ENCODE measurements around the gene ARHGAP24.

Gene ARHGAP24

DNA sequence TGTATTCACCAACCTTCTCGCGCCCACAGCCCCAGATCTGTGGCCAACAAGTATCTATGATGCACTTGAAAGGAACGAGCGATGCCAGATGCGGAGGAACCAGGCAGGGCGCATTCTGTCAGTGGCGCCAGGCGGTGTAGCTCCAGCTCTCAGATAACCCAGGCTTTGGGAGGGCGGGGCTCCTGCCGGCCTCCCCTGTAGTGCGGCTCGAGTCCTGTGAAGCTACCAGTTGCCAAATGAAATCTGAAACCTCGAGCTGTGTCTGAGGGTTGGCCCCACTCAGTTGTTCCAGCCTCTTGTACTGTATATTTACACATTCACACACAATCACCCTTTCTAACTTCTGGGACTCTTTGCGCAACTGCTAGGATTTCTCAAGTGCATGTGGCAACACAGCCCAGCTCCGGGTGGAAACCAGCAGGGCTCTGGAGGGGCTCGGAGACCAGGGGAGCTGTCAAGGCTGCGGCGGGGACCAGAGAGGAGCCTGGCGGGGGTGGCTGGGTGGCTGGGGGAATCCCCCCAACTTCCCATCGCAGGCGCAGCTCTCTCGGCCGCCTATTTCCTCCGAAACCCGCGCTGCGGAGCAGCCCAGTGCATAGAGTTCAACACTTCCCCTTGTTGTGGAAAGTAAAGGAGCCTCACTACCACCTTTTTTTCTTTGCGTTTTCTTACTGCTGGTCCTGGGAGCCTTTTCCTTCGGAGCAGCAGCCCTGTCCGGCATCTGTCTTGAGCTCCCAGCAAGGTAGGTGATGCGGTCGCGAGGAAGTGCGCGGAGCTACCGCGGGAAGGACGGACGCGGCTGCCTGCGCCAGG is at the start of gene ARHGAP24:
Gene ARHGAP24 (plus strand): TSS at position 333 of the 813 bp plus-strand sequence.
- FAIRE-seq, result no peak
- peak; percentile 68 for DNase-seq (ENCODE audit: low spot score)

DNA sequence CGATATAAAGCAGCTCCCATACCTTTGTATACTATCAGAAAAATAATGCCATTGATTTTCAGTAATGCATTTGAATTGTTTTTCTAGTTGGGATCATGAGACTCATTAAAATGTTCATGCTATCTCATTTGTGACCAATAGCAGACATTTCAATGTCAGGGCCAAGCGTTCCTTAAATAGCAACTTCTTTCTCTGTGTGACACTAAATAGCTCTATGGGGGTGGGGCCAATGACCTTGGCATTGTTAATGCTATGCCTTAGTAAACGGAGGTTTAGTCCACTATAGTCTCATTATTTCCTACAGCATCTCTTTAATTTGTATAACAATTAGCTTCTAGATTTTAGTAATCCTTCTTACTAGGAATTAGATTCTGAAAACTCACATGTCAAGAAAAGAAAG is 48.6 kb upstream of the ARHGAP24 start:
- FAIRE-seq, result no peak
- DNase-seq (ENCODE audit: low spot score), result no peak

DNA sequence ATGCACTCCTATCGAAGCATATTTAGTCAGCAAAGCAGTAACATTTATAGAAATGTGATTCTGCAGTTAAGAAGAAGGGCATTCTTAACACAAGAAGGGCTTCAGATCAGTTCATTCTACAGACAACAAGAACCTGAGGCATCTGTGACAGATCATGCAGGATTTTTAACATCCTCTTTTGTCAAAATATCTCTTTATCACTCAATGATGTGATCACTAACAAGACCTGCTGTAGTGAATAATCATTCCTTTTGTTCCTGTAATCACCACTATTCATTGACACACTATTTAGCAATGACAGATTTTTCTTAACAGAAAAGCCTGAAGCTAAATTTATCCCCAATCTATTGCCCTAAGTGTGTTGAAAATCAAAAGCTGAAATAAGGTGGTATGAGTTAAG is 47.8 kb upstream of the ARHGAP24 start:
- no peak for DNase-seq (ENCODE audit: low spot score)
- FAIRE-seq, result no peak

DNA sequence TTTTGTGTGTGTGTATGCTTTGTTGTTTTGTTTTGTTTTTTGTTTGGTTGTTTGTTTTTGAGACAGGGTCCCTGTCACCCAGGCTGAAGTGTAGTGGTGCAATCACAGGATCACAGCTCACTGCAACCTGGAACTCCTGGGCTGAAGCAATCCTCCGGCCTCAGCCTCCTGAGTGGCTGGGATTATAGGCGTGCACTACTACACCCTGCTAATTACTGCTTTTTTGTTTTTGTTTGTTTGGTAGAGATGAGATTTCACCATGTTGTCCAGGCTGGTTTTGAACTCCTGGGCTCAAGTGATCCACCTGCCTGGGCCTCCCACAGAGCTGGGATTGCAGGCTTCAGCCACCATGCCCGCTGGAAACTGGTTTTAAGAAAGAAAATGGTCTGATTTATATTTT is 44.7 kb upstream of the ARHGAP24 start:
- DNase-seq (ENCODE audit: low spot score) (no peak), FAIRE-seq (no peak)

DNA sequence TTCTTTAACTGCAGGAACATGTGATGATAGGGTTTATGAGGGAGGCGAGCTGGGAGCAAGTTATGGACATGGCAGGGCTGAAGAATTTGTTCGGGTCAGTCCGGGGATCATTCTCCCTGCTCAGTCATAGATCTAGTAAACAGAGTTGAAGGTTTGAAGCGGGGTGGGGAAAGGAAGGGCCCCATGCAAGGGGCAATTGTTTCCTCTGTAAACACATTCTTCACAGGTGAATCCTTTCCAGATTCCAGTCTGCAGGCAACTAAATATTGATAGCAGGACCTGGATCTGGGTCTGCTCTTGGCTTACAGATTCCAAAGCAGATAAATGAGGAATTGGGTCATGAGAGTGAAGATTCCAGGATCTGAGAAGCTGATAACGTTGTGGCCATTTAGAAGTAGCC is 44.3 kb upstream of the ARHGAP24 start:
- DNase-seq (ENCODE audit: low spot score) (peak; percentile 36), FAIRE-seq (no peak)

DNA sequence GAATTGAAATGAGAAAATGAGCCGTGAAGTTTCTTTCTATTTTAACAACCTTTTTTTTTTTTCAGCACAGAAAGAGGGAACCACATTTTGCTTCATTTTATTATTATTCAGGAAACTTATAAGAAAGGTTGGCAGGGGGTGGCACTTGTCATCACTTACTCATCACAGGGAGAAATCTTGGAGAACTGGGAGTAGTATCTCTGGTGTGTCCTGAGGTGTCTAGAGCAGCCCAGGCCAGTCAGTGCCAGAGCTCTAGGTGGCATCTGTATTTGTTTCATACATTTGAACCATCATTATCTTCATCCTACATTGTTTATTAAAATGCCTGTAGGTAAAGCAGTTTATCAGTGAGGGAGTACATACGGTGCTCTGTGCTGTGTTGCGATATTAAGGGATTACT is 43.8 kb upstream of the ARHGAP24 start:
- DNase-seq (ENCODE audit: low spot score) (no peak), FAIRE-seq (no peak)

DNA sequence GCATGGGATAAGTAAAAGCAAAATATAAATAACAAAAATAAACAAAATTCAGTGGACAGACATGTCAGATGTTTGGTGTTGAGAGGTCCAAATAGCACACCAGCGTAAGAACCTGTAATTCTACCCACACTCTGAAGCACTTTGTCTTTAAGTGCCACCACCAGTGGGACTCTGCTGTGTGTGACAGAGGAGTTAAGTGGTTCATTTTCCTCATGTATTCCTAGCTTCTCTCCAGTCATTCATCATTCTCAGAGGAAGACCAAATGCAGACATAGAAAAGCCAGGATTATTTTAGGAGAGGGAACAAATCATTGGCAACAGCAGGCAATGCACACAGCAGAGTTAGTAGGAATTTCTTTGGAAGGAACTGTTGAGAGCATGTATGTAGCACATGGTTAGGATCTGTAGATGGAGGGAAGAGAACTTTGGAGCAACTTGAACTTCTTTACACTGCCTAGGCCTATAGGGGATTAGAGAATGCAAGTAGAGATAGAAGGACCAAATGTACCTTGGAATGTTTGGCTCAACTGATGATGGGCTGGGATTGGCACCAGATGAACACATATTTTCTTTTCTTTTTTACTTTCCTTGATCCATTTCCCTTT is 43.0 kb upstream of the ARHGAP24 start:
- DNase-seq (ENCODE audit: low spot score), result no peak
- no peak for FAIRE-seq

DNA sequence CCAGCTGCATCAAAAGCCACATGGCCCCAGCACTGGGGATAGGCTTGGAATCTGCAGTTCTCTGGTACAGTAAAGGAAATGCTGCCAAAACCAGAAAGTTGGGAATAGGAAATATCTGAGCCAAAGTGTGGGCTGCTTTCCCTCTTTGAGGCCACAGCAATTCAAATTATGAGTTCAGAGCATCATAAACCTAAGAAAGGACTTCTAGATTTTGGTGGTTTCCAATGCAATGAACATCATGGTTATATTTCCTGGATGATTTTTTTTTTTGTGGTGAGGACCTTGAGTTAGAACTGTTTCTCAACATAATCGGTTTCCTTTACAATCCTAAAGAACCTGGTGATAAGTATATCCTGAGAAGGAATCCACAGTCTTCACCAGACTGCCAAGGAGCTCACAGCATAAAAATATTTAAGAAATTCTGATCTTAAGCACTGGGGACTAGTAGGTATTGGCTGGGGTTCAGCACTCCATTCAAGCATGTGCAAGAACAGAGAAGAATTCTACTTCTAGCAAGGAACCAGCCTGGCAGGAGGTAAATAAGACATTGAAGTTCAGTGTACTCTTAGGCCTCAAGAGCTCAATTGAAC is 29.8 kb upstream of the ARHGAP24 start:
- DNase-seq (ENCODE audit: low spot score) (no peak), FAIRE-seq (no peak)

DNA sequence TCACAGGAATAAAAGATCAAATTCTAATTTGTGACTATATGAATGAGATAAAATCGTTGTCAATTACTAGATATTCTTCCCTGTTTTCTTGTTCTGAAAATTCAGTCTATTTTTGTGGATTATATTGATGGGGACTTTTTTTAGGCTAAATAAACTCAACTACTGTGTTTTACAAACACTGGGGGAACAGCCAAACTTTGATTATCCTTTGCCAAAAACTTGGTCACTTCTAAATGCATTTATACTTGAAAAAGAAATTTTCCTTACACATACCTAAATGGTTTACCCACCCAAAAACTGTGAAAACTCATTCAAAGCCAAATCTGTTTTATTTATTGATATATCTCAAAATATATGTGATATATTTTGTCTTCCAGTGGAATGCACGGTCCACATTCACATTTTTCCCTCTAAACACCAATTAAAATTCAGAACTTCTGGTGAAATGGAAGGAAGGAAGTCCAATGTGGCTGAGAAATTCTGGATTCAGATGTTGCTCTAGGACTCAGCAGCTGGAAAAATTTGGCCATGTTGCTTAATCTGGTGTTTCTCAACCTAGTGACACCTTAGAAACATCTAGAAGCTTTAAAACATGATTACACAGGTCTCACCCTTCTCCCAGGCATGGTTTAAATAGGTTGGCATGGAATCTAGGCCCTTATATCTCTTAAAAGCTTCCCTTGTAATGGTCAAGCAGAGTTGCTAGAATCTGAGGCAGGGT is 28.6 kb upstream of the ARHGAP24 start:
- FAIRE-seq, result no peak
- DNase-seq (ENCODE audit: low spot score), result no peak

DNA sequence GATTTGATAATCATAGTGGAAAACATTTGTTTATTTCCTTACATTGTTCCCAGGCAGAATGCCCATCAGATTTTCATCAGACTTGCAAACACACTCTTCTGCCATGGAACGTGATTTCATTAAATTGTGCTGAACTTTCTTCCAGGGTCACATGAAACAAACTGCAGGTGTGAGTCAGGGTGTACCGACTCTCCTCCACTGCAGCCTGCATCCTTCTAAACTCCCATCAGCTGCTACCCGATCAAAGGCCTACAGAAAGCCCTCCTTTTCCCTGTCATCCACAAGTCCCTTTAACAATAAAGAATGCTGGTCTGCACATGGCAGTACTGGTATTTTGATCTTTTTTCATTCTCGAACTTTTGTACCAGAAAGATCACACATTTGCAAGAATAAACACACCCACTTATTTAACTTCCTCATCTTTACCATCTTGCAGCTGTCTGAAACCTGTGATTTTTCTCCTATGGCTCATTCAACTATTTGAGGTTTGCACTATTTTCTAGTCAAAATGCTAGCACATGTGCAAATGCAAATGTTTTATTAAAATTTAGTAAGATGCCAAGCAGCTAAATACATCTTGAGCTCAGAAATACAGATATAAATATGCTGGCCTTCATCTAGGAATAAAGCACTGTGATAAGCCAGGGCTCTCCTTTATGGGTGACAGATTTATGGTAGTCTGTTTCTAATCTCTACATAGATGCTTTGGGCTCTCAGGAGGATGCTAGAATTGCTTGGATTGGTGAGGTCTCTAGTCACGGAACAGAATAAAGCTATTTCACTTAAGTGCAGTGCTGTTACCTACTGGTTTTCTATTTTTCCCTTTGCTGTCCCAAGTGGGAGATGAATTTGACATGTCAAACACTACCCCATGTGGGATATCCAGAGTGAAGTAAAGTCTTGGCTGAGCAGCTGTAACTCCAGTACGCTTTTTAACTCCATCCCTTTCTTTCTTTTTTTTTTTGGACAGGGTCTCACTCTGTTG is 25.8 kb upstream of the ARHGAP24 start:
- no peak for DNase-seq (ENCODE audit: low spot score)
- FAIRE-seq, result no peak

DNA sequence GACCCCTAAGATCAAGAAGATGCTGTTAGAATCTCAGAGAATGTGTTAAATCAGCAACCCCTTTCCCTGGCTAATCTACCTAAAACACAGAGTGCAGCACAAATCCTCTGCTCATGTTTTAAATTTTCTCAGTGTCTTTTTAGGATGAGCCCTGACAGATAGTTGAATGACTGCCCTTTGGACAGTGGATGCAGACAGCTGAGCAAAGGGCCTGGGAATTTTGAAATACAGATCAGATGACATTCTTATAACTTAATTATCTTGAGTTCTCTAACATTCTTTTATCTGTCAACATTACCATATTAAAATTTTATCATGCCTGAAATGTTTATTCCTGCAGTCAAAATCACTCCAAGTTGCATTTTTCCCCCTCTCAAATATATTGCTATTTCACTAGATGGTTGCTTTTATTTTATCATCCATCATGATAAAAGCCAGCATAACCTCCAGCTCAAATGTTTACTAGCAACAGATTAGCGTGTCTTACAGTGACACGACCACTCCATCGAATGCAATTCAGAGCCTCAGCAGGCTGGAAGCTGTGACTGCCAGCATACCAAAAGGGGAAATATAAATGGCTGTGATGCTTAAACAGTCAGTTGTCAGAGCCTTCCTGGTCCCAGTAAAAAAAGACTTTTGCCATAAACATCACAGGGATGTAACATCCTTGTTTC is 22.8 kb upstream of the ARHGAP24 start:
- DNase-seq (ENCODE audit: low spot score), result no peak
- FAIRE-seq, result no peak

DNA sequence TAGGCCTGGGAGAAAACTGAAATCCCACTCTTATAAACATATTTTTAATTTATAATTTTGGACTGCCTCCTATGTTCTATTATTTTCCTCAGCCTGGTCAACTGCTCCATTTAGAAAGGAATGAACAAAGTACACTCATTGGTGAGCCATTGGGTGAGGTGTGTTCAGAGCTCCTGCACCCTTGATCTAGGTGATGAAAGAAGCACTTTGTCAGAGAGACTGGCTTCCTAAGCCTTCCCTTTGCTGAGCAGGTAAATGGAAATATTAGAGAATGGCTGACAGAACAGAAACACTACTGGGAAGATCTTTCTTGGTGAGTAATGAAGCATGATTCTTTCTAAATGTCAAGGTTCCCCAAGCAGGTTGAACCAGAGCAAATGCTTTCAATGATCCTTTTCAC is 19.0 kb upstream of the ARHGAP24 start:
- no peak for DNase-seq (ENCODE audit: low spot score)
- FAIRE-seq, result no peak

DNA sequence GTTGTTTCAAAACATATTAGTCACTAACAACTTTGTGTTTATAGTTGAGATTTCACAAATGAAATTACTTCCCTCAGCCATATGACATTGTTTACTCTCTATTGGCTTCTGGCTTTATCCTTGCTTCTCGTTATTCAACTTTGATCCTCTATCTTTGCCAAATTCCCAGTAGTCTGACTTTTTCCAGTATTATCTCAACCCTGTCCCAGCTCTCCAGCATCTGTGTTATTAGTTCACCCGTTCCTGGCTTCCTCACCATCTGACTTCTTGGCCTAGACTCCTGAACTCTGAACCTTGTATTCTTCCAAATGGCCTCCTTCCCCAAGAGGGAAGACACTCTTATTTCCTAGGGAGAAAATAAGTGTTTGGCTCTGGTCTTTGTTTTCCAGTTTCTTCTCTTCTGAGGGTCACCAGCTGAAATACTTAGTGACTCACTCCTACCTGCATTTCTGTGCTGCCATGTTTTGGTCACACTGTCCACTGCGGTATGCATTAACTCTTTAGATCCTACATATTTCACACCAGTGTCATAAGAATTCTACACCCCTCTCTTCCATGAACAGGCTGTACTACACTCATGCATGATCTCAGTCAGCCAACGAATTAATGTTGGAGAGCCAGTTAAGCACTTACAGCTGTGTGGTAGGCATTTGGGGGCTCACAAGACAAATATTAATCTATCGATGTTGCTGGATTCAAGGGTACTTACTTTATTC is 17.0 kb upstream of the ARHGAP24 start:
- DNase-seq (ENCODE audit: low spot score) (no peak), FAIRE-seq (no peak)

DNA sequence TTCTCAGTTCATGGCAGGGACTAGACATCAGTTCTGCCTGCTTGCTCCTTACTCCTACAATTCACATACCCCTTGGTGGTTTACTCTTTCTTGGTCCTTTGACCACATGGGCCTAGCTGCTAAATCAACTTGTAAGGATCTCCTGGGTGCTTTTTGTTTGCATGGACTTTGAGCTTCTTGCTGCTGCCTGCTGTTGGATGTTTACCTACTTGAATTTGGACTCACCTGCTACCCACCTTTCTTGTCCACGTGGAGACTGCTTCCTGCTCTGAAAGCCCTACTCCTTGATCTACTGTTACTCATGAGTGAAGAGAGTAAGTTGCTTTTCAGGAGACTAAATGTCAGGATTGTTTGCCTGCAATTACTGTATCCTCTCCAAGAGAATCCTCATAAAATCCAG is 15.2 kb upstream of the ARHGAP24 start:
- no peak for FAIRE-seq
- no peak for DNase-seq (ENCODE audit: low spot score)

DNA sequence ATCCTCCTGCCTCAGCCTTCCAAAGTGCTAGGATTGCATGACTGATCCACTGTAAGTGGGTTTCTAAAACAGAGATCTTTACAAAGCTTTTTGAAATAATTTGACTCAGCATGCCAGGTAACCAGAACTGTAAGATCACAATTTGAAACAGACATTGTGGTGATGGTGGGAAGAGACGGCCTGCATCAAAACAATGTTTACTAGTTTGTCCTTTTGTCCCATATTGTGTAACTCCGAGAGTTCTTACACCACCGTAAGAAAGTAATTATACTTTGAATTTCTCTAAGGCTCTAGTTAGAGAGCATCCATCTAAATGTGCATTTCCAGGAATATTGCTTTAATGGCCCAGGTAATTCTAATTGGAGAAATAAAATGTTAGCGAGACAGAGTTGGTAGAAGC is 594 bp upstream of the ARHGAP24 start:
- FAIRE-seq, result no peak
- DNase-seq (ENCODE audit: low spot score), result no peak

DNA sequence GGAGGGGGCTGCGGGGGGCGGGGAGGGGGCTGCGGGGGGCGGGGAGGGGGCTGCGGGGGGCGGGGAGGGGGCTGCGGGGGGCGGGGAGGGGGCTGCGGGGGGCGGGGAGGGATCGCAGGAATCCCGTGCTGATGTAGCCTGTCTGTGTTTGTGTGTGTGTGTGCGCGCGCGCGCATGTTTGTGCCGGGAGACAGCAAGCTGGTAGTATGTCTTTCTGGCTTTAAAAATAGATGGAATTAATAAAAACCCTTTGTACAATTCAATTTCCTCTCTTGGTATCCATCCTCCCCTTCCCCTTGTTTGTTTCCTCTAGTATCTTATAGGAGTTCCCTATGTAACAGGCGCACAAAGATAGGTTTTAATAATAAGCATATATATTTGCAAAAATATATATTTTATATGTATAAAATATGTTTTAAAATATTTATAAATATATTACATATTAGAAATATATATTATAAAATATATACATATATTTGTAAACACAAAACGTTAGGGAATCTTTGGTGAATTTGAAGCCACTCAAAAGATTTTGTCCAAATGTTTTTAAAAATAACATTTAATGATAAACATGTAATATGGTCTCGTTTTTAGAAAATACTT is 782 bp downstream of the ARHGAP24 start:
- DNase-seq (ENCODE audit: low spot score) (no peak), FAIRE-seq (no peak)

DNA sequence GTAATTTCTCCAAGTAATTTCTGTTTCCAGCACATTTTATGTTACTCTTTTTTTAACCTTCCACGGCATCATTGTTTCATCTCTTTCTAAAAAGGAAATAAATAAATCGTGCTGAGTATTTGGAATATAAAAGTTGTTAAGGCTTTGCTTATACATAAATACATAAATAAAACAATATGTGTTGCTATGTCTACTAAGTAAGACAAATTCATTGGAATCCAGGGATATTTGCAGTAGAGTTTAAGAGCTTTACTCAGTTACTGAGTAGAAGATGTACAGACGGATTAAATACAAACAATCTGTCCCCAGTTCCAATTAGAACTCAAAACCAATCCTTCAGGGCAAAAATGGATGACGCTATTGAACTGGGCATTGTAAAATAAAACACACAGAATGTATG is 1.4 kb downstream of the ARHGAP24 start:
- no peak for DNase-seq (ENCODE audit: low spot score)
- no peak for FAIRE-seq

DNA sequence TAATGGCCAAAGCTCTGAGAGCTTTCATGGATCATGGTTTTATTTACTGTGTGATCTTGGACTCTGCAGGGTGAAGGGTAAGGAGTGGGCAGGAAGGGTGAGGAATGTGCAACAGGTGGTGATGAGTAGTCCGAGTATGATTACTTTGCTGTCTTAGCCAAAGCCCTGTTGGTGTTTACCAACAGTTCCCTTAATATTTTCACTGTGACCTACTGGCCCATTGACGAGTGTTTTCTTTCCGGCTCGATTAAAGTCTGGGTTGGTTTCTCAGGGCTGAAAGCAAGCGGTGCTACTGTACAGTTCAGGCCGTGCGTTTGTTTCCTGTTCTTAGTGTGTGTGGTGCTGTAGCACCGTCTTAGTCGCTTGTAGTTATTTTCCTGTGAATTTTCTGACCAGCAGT is 2.6 kb downstream of the ARHGAP24 start:
- DNase-seq (ENCODE audit: low spot score) (no peak), FAIRE-seq (no peak)

DNA sequence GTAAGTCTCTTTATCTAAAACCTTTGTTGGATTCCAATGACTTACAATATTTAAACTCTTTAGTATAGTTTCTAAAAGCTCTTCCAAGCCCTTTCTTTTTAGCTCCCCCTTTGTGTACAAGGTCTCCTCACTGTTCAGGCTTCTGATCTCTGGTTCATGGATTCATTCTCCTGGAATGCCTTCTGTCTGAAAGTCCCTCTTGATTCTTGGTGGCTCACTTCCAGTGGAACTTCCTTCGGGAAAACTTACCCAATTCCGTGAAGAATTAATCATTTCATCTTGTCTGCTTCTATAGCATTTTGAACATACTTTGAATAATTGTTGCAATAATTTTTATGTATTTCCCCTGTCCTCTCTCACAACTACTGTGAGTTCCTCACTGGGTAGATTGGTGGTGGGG is 3.6 kb downstream of the ARHGAP24 start:
- no peak for FAIRE-seq
- DNase-seq (ENCODE audit: low spot score), result no peak

Measured in urothelium cell line (cell line).